Measurements from ENCODE around the gene PIM3.

DNA sequence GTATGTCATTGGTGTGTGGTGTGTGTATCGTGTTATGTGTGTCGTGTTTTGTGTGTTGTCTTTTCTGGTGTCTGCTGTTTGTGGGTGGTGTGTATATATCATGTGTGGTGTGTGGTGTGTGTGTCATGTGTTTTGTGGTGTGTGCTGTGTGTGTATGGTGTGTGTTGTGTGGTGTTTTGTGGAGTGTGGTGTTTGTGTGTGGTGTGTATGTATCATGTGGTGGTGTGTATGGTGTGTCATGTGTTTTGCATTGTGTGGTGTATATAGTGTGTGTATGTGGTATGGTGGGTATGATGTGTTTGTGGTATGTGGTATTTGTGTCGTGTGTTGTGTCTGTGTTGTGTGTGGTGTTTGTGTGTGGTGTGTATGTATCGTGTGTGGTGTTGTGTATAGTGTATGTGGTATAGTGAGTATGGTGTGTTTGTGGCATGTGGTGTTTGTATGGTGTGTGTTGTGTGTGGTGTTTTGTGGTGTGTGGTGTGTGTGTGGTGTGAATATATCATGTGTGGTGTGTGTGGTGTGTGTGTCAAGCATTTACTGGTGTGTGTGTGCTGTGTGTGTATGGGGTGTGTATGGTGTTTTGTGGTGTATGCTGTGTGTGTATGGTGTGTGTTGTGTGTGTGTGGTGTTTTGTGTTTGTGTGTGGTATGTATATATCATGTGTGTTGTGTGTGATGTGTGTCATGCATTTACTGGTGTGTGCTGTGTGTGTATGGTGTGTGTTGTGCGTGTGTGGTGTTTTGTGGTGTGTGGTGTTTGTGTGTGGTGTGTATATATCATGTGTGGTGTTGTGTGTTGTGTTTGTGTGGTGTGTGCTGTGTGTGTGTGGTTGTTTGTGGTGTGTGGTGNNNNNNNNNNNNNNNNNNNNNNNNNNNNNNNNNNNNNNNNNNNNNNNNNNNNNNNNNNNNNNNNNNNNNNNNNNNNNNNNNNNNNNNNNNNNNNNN, 12.7 kb downstream of the PIM3 start:
- no peak for TF ChIP-seq CTCF (IDR thresholded peaks at IDR 0.05)
- TF ChIP-seq POLR2A (IDR thresholded peaks at IDR 0.05): no peak
- TF ChIP-seq POLR2AphosphoS5 (IDR thresholded peaks at IDR 0.05): no peak
- no peak for TF ChIP-seq EP300 (IDR thresholded peaks at IDR 0.05)

Measured in suprapubic skin (tissue), 4 donors.